Measurements from ENCODE around the gene MAP4K4. TPM values are rescaled to one million over a fixed set of nuclear protein-coding genes. Genes with fewer than 3 reads are reported as not detected.

The MAP4K4 gene
- total RNA-seq, 4 donors from 2014 or later, result 33.8 to 47.3 (median 35.7) TPM

DNA sequence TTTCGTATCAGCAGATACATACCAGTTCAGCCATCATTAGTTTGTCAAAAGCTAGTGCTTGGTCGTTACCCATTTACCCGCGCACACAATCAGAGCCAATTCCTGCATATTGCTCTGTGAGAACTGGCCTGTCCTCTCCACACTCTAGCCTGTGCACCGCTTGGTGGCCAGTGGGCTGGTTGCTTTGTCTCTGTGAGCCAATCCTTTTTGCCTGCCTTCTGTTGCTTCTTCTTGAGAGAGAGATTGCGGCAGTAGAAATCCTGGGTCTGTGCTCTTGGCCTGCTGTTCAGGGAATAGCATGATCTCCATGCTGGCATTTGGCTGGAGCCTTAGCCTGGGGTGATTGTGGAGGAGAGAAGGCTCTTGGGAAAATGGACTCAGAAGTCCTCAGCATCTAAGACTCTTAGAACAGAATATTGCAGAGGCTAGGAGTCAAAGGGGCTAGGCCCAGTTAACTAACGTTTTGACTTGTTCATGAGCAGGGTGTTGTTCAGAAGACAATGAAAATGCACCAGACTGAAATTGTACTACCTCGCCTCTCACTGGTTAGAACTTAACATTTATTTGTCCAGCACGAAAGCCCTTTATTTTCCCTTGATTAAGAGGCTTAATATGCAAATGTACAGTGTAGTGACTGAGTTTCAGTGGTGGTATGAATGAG, 37.1 kb downstream of the MAP4K4 start:
- DNase-seq, result no peak
- WGBS, 2 donors, result 86 to 89% methylated on average over 9 of the region's 9 CpGs
- TF ChIP-seq, protein P1, sequence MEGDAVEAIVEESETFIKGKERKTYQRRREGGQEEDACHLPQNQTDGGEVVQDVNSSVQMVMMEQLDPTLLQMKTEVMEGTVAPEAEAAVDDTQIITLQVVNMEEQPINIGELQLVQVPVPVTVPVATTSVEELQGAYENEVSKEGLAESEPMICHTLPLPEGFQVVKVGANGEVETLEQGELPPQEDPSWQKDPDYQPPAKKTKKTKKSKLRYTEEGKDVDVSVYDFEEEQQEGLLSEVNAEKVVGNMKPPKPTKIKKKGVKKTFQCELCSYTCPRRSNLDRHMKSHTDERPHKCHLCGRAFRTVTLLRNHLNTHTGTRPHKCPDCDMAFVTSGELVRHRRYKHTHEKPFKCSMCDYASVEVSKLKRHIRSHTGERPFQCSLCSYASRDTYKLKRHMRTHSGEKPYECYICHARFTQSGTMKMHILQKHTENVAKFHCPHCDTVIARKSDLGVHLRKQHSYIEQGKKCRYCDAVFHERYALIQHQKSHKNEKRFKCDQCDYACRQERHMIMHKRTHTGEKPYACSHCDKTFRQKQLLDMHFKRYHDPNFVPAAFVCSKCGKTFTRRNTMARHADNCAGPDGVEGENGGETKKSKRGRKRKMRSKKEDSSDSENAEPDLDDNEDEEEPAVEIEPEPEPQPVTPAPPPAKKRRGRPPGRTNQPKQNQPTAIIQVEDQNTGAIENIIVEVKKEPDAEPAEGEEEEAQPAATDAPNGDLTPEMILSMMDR (IDR thresholded peaks at IDR 0.05), result no peak
- TF ChIP-seq POLR2A (IDR thresholded peaks at IDR 0.05), result no peak
- intact Hi-C loops (cut with DNase I), result no loop called here
- H3K9me3 ChIP-seq, result no peaks in the 10 kb centered on the region
- no peaks in the 10 kb centered on the region for H3K27me3 ChIP-seq
- H3K36me3 ChIP-seq, result no peaks in the 10 kb centered on the region
- no peak overlapping the region for H3K4me3 ChIP-seq (replicated peaks in 1 of 3)
- H3K27ac ChIP-seq, result no peak overlapping the region
- H3K4me1 ChIP-seq, result peaks cover 6 to 42% of the 10 kb centered on the region in 2 donors

DNA sequence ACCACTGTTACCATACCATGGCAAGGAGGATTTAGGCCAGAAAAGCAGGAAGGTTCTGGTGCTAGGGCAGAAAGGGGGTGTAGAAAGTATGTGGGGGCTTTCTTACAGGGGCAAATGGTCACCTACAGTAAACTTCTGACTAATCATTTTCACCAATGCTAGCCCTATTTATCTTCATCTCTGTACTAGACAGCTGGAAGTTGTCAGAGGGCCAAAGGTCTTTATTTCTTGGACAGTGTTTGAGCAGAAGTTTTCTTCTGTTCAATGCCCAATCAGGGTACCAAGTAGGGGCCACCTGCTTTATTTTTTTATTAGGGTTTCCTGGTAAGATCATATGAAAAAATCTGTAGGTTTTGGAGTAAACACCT, 37.6 kb downstream of the MAP4K4 start:
- Histone ChIP-seq H3K27me3 (no peaks in the 10 kb centered on the region), H3K9me3 (no peaks in the 10 kb centered on the region), H3K4me3 (replicated peaks in 1 of 3) (no peak overlapping the region), H3K4me1 (peaks cover 6 to 39% of the 10 kb centered on the region in 2 donors), H3K36me3 (no peaks in the 10 kb centered on the region), H3K27ac (no peak overlapping the region)
- intact Hi-C loops (cut with DNase I), result no loop called here
- TF ChIP-seq, protein P1 (IDR thresholded peaks at IDR 0.05), result no peak
- no peak for TF ChIP-seq POLR2A (IDR thresholded peaks at IDR 0.05)
- DNase-seq, result no peak

DNA sequence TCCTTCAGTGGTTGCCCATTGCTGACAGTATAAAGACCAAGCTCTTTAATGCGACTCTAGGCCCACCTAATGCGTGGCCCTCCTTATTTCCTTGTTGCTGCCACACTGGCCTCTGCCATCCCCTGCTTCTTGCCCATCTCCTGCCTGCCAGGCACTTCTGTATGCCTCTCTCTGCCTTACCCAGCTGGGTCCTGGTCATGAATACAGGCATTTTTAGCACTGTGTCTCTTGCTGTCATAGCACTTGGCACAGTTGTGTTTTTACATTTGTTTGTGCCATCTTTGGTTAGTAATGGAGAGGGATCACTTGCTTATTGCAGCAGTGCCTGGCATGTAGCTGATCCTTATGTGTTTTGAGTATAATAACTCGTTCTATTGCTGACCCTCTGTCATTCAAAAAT, 38.7 kb downstream of the MAP4K4 start:
- intact Hi-C loops (cut with DNase I), result no loop called here
- Histone ChIP-seq H3K36me3 (no peaks in the 10 kb centered on the region), H3K4me1 (peaks cover 12 to 39% of the 10 kb centered on the region in 2 donors), H3K4me3 (replicated peaks in 1 of 3) (no peak overlapping the region), H3K27me3 (no peaks in the 10 kb centered on the region), H3K27ac (no peak overlapping the region), H3K9me3 (no peaks in the 10 kb centered on the region)
- no peak for TF ChIP-seq POLR2A (IDR thresholded peaks at IDR 0.05)
- TF ChIP-seq, protein P1 (IDR thresholded peaks at IDR 0.05), result no peak
- 89 to 91% methylated on average over 3 of the region's 3 CpGs for WGBS, 2 donors
- DNase-seq, result no peak

DNA sequence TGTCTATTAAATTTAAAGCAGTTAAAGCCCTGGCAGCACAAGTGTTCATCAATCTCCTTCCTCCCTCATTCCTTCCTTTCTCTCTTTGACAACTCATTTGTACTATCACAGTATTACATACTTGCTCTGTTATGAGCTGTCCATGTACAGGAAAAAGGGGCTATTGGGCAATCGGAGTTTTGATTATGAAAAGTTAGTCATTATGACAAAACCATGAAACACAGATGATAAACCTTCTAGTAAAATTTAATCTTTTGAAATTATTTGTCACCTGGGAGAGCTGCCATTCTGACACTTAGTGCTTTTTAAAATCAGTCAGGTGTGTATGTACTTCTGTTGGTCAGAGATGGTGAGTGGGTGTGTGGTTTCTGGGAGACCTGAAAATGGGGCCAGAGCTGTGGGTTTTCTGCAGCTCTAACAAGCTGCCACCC, 39.4 kb downstream of the MAP4K4 start:
- H3K27ac ChIP-seq, result no peak overlapping the region
- no peaks in the 10 kb centered on the region for H3K27me3 ChIP-seq
- no peak overlapping the region for H3K4me3 ChIP-seq (replicated peaks in 1 of 3)
- WGBS, 2 donors, result 58 to 60% methylated on average over 1 of the region's 1 CpG
- TF ChIP-seq, protein P1 (IDR thresholded peaks at IDR 0.05), result no peak
- TF ChIP-seq POLR2A (IDR thresholded peaks at IDR 0.05), result no peak
- intact Hi-C loops (cut with DNase I), result no loop called here
- peaks cover 15 to 45% of the 10 kb centered on the region in 2 donors for H3K4me1 ChIP-seq
- DNase-seq, result no peak
- H3K36me3 ChIP-seq, result no peaks in the 10 kb centered on the region
- no peaks in the 10 kb centered on the region for H3K9me3 ChIP-seq

DNA sequence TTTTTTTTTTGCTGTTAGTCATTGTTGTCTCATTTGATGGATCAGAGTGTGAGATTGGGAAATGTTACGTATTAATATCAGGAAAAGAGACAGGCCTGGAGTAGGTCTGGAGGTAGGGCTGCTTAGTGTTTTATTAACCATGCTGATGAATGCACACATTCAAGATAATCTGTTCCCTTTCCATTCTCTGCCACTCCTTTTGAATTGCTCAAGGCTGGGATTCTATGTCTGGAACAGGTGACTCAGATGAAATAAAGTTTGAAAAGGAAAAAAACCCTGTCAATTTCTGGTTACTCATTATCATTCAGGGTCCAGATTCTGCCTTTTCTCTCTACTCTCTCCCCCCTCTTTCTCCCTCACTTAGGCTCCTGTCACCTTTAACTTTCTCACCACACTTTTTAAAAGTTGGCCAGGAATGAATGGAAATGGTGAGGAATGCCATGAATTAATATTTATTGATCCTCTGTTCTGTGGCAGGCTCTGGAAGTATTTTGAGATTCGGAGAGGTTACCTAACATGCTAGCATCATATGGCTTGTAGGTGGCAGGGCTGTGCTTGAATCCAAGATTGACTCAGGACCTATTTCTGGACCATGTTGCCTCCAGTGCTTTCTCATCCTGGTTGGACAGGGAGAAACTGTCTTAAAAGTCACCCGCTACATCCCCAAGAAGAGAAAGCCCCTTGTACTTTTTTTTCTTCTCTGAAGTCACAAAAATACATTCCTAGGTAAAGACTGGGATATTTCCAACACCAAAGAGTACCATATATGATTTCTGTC, 40.2 kb downstream of the MAP4K4 start:
- Histone ChIP-seq H3K9me3 (no peaks in the 10 kb centered on the region), H3K4me1 (peaks cover 23 to 50% of the 10 kb centered on the region in 2 donors), H3K36me3 (no peaks in the 10 kb centered on the region), H3K27ac (no peak overlapping the region), H3K27me3 (no peaks in the 10 kb centered on the region), H3K4me3 (replicated peaks in 1 of 3) (no peak overlapping the region)
- WGBS, 2 donors, result 98% methylated on average over 3 of the region's 3 CpGs
- TF ChIP-seq, protein P1 (IDR thresholded peaks at IDR 0.05), result no peak
- TF ChIP-seq POLR2A (IDR thresholded peaks at IDR 0.05), result no peak
- intact Hi-C loops (cut with DNase I), result no loop called here
- DNase-seq, result no peak

Data from thyroid gland (tissue), 4 donors.